GM21576 (cell line): Measurements from ENCODE around the gene ETFDH.
"Not testable (repeated sequence)": the region's sequence is repeated elsewhere in the genome, so short reads cannot be mapped to it uniquely, and the experiment has no call there.

Source experiments
- ATAC-seq: cut with Tn5 transposase; IDR thresholded peaks from one replicate; pipeline ENCODE4 v1.9.1; 2021; ENCODE audit warnings: mild to moderate bottlenecking, moderate library complexity; ENCODE audit not compliant: unreplicated experiment

ETFDH gene

GRCh38 chr4:158750379-158750778 is 78.3 kb downstream of the ETFDH start:
- ATAC-seq = no peak

GRCh38 chr4:158754385-158755180 is 82.5 kb downstream of the ETFDH start:
- no peak for ATAC-seq

GRCh38 chr4:158755819-158756218 is 83.7 kb downstream of the ETFDH start:
- ATAC-seq = not testable (repeated sequence)

GRCh38 chr4:158756588-158756987 is 84.5 kb downstream of the ETFDH start:
- ATAC-seq = no peak

- no peak for ATAC-seq
Observed at GRCh38 chr4:158758142-158758541, 86.0 kb downstream of the ETFDH start.

GRCh38 chr4:158758703-158759102 is 86.6 kb downstream of the ETFDH start:
- no peak for ATAC-seq
